ENCODE results near the gene STAMBP. TPM values are rescaled to one million over a fixed set of nuclear protein-coding genes. Genes with fewer than 3 reads are reported as not detected.

STAMBP gene
- total and polyA plus RNA-seq, 7 donors: 40.7 to 101 (median 62.1) TPM

DNA sequence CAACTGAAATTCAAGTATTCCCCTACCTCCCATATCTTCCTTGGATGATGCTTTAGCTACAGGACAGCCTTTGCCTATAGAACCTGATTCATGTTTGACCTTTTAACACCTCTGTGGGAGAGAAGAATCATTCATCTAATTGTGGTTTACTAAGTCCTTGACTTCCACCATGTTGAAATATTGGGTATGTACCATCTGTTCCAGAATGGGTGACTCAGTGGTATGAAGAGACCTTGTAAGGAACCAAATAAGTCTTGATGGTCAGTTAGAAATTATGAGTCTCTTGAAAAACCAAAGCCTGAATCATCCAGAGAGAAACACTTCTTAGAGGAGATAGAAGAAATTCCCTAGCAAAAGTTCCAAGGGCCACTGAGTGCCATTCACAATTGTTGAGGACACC, 27.5 kb downstream of the STAMBP start:
- DNase-seq (no peak), ATAC-seq (peak in 3 of 4 donors; percentile 31 to 52 (median 40))
- TF ChIP-seq, protein P1, sequence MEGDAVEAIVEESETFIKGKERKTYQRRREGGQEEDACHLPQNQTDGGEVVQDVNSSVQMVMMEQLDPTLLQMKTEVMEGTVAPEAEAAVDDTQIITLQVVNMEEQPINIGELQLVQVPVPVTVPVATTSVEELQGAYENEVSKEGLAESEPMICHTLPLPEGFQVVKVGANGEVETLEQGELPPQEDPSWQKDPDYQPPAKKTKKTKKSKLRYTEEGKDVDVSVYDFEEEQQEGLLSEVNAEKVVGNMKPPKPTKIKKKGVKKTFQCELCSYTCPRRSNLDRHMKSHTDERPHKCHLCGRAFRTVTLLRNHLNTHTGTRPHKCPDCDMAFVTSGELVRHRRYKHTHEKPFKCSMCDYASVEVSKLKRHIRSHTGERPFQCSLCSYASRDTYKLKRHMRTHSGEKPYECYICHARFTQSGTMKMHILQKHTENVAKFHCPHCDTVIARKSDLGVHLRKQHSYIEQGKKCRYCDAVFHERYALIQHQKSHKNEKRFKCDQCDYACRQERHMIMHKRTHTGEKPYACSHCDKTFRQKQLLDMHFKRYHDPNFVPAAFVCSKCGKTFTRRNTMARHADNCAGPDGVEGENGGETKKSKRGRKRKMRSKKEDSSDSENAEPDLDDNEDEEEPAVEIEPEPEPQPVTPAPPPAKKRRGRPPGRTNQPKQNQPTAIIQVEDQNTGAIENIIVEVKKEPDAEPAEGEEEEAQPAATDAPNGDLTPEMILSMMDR (IDR thresholded peaks at IDR 0.05): no peak
- H3K9me3 ChIP-seq: no peaks in the 10 kb centered on the region
- H3K4me3 ChIP-seq: no peak overlapping the region
- H3K27me3 ChIP-seq (ENCODE audit: insufficient read depth in 3 of 3, low read length in 2 of 3): no peaks in the 10 kb centered on the region
- H3K4me1 ChIP-seq: no peaks in the 10 kb centered on the region
- intact Hi-C loops (cut with DNase I): no loop called here
- H3K36me3 ChIP-seq (ENCODE audit: insufficient read depth in 1 of 2, low read depth in 1 of 2): peaks cover 13 to 95% of the 10 kb centered on the region in 2 donors
- no peak overlapping the region for H3K27ac ChIP-seq

DNA sequence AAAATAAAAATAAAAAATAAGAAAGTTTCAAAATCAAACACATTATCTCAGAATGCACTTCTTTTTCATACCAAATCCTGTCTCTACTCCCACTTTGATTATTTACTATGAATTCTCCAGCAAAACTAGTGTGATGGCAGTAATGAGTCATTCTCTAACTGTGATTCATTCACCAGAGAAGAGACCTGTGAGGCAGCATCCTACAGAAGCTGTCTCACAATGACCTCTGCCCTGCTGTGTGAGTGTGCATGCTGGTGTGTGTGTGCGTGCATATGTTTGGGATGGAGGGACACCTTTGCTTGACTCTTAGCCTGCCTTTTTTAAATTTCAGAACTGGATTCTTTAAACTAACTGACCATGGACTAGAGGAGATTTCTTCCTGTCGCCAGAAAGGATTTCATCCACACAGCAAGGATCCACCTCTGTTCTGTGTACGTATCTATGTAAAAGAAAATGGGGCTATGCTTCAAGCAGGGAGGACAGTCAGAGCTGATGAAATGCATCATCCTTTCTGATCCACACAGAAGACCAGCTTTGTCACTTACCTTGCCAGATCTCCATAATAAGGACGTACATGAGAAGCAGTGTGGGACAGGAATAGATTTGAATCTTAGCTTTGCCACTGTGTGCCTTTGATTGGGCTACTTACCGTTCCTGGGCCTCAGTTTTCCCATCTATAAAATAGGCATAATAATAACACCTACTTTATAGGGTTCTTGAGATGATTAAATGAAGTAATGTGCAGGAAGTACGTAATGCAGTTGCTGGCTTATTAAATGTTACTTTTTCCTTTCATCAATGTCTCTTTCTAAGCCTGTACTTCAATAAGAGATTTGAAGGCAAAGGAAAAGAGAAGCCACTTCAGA, 31.2 kb downstream of the STAMBP start:
- DNase-seq: no peak
- H3K9me3 ChIP-seq: no peaks in the 10 kb centered on the region
- H3K4me3 ChIP-seq: no peak overlapping the region
- intact Hi-C loops (cut with DNase I): no loop called here
- H3K4me1 ChIP-seq: no peaks in the 10 kb centered on the region
- H3K27ac ChIP-seq: no peak overlapping the region
- peaks cover 21 to 98% of the 10 kb centered on the region in 2 donors for H3K36me3 ChIP-seq (ENCODE audit: insufficient read depth in 1 of 2, low read depth in 1 of 2)
- no peaks in the 10 kb centered on the region for H3K27me3 ChIP-seq (ENCODE audit: insufficient read depth in 3 of 3, low read length in 2 of 3)
- WGBS, 3 donors: 92 to 97% (median 94%) methylated on average over 6 of the region's 6 CpGs
- TF ChIP-seq, protein P1 (IDR thresholded peaks at IDR 0.05): no peak
- peak in 1 of 4 donors; percentile 48 for ATAC-seq

DNA sequence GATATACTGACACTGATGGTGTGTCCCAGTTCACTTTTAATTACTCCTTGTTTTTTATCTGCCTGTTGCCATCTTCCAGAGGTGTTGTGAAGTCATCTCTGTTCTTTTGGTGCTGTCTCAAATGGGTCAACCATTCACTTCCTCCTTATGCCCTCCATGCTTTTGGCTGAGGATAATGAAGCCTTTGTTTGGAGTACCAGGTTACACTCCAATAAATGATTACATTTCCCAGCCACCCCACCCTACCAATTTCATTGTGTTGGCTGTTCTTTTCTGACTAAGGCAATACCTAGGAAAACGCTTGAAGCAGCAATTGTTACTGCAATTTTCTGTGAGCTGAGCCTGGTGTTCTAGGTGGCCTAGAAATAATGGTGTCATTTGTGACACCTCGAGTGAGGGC, 34.2 kb downstream of the STAMBP start:
- ATAC-seq (no peak), DNase-seq (no peak)
- H3K4me3 ChIP-seq: no peak overlapping the region
- intact Hi-C loops (cut with DNase I): no loop called here
- TF ChIP-seq, protein P1 (IDR thresholded peaks at IDR 0.05): no peak
- H3K36me3 ChIP-seq (ENCODE audit: insufficient read depth in 1 of 2, low read depth in 1 of 2): peaks cover 13 to 96% of the 10 kb centered on the region in 2 donors
- WGBS, 3 donors: 73 to 86% (median 79%) methylated on average over 2 of the region's 2 CpGs
- H3K9me3 ChIP-seq: no peaks in the 10 kb centered on the region
- H3K4me1 ChIP-seq: no peaks in the 10 kb centered on the region
- H3K27me3 ChIP-seq (ENCODE audit: insufficient read depth in 3 of 3, low read length in 2 of 3): no peaks in the 10 kb centered on the region
- no peak overlapping the region for H3K27ac ChIP-seq

DNA sequence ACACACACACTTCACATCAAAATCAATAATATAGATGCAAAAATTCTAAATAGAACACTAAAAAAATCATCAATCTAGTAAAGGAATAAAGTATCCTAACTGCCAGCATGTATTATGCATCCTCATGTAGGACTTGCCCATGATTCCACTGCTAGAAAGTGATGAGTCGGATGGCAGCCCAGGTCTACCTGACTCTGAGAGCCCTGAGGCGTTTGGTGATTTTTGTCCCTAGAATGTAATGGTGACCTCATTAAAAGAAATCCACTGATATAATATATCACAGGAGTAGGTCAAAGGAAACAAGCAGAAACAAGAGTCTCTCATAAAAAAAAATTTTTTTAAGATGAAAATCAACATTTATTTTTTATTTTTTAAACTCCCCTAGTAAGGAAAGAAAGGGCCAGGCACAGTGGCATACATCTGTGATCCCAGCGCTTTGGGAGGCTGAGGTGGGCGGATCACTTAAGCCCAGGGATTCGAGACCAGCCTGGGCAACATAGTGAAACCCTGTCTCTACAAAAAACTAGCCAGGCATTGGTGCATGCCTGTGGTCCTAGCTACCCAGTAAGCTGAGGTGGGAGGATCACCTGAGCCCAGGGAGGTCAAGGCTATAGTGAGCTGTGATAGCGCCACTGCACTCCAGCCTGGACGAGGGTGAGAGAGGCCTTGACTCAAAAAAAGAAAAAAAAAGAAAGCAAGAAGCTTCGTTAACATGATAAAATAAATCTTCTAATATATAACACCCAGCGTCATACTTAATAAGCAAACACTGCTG, 39.6 kb downstream of the STAMBP start:
- TF ChIP-seq, protein P1 (IDR thresholded peaks at IDR 0.05): no peak
- H3K9me3 ChIP-seq: no peaks in the 10 kb centered on the region
- no peak overlapping the region for H3K4me3 ChIP-seq
- intact Hi-C loops (cut with DNase I): no loop called here
- H3K4me1 ChIP-seq: peaks cover 6% of the 10 kb centered on the region
- H3K27me3 ChIP-seq (ENCODE audit: insufficient read depth in 3 of 3, low read length in 2 of 3): no peaks in the 10 kb centered on the region
- WGBS, 3 donors: 93 to 96% (median 94%) methylated on average over 9 of the region's 9 CpGs
- peaks cover 8 to 44% of the 10 kb centered on the region in 2 donors for H3K36me3 ChIP-seq (ENCODE audit: insufficient read depth in 1 of 2, low read depth in 1 of 2)
- no peak overlapping the region for H3K27ac ChIP-seq
- ATAC-seq (no peak), DNase-seq (no peak)

All from psoas muscle (tissue), 8 donors.